ENCODE measurements around the gene WNT3A. TPM values are rescaled to one million over a fixed set of nuclear protein-coding genes. Genes with fewer than 3 reads are reported as not detected.

WNT3A gene
- total RNA-seq, 4 donors from 2014 or later: 1.9 to 4.1 (median 3.5) TPM

GRCh38 chr1:228035844-228036243 lies 29.0 kb downstream of the WNT3A start:
- 82 to 84% methylated on average over 5 of the region's 5 CpGs for WGBS, 2 donors
- TF ChIP-seq POLR2A (IDR thresholded peaks at IDR 0.05) (no peak), CTCF (IDR thresholded peaks at IDR 0.05) (no peak)
- DNase-seq (ENCODE audit: low spot score in 2 of 2): peak in 1 of 2 donors; percentile 54

GRCh38 chr1:228036701-228037231 lies 30.0 kb downstream of the WNT3A start:
- DNase-seq (ENCODE audit: low spot score in 2 of 2): peak in 1 of 2 donors; percentile 73
- H3K4me3 ChIP-seq (ENCODE audit: low read depth, poor library complexity, severe bottlenecking): no peak overlapping the region
- TF ChIP-seq CTCF (IDR thresholded peaks at IDR 0.05): no peak
- TF ChIP-seq POLR2A (IDR thresholded peaks at IDR 0.05): no peak
- 48 to 68% methylated on average over 6 to 8 of the region's 8 CpGs for WGBS, 2 donors
- intact Hi-C loops (cut with DNase I; ENCODE audit: low total_unique reads): no loop called here

More at GRCh38 chr1:228035844-228036243, 29.0 kb downstream of the WNT3A start:
- intact Hi-C loops (cut with DNase I; ENCODE audit: low total_unique reads): no loop called here
- H3K4me3 ChIP-seq (ENCODE audit: low read depth, poor library complexity, severe bottlenecking): no peak overlapping the region

- TF ChIP-seq POLR2A (IDR thresholded peaks at IDR 0.05): no peak
- TF ChIP-seq CTCF (IDR thresholded peaks at IDR 0.05): no peak
- 8 to 13% methylated on average over 31 to 45 of the region's 80 CpGs for WGBS, 2 donors
- DNase-seq (ENCODE audit: low spot score in 2 of 2): peak in 1 of 2 donors; percentile 81
- intact Hi-C loops (cut with DNase I; ENCODE audit: low total_unique reads): no loop called here
- no peak overlapping the region for H3K4me3 ChIP-seq (ENCODE audit: low read depth, poor library complexity, severe bottlenecking)
These were observed 30.9 kb downstream of the WNT3A start for GRCh38 chr1:228037401-228038386.

- intact Hi-C loops (cut with DNase I; ENCODE audit: low total_unique reads): no loop called here
- peak in 1 of 2 donors; percentile 72 for DNase-seq (ENCODE audit: low spot score in 2 of 2)
- no peak overlapping the region for H3K4me3 ChIP-seq (ENCODE audit: low read depth, poor library complexity, severe bottlenecking)
- 75 to 83% methylated on average over 8 to 11 of the region's 11 CpGs for WGBS, 2 donors
- no peak for TF ChIP-seq CTCF (IDR thresholded peaks at IDR 0.05)
- TF ChIP-seq POLR2A (IDR thresholded peaks at IDR 0.05): no peak
These were observed 31.7 kb downstream of the WNT3A start for GRCh38 chr1:228038387-228039005.

GRCh38 chr1:228039006-228039903 lies 32.5 kb downstream of the WNT3A start:
- intact Hi-C loops (cut with DNase I; ENCODE audit: low total_unique reads): no loop called here
- DNase-seq (ENCODE audit: low spot score in 2 of 2): no peak
- WGBS, 2 donors: 86 to 91% methylated on average over 8 of the region's 8 CpGs
- no peak for TF ChIP-seq POLR2A (IDR thresholded peaks at IDR 0.05)
- no peak for TF ChIP-seq CTCF (IDR thresholded peaks at IDR 0.05)
- H3K4me3 ChIP-seq (ENCODE audit: low read depth, poor library complexity, severe bottlenecking): no peak overlapping the region
